Spleen (tissue), 11 donors: ENCODE data around the gene GRIP1. TPM values are rescaled to one million over a fixed set of nuclear protein-coding genes. Genes with fewer than 3 reads are reported as not detected.

ENCODE experiments used
- DNase-seq: peaks from one replicate; pipeline ENCODE4 v3.0.0-alpha.2; 2020
- H3K27ac ChIP-seq, 8 donors: fragments of 200-600 bp; sonication (generic) in 7 of 8; 1 replicate in 4 of 8; 2 replicates in 4 of 8; pipeline versions ENCODE4 v1.5.0 to v1.8.0; 2016 to 2021; ENCODE audit warnings: inconsistent platforms in 4 of 8, mild to moderate bottlenecking in 4 of 8, moderate library complexity in 1 of 8
- H3K27me3 ChIP-seq, 7 donors: fragments of 200-600 bp; sonication (generic) in 6 of 7; replicated peaks in 1 of 7; 1 replicate in 4 of 7; 2 replicates in 3 of 7; pipeline versions ENCODE4 v1.5.0 to v1.8.0; 2016 to 2021; ENCODE audit warnings: inconsistent platforms in 3 of 7, mild to moderate bottlenecking in 1 of 7
- H3K36me3 ChIP-seq, 6 donors: fragments of 200-600 bp; sonication (generic) in 5 of 6; 1 replicate in 4 of 6; 2 replicates in 2 of 6; pipeline versions ENCODE4 v1.5.0 to v1.8.0; 2016 to 2021; ENCODE audit warnings: inconsistent platforms in 2 of 6
- H3K4me1 ChIP-seq, 6 donors: fragments of 200-600 bp; sonication (generic) in 5 of 6; 1 replicate in 3 of 6; 2 replicates in 3 of 6; pipeline versions ENCODE4 v1.5.0 to v1.8.0; 2016 to 2021; ENCODE audit warnings: inconsistent platforms in 3 of 6
- H3K4me3 ChIP-seq, 8 donors: fragments of 200-600 bp; sonication (generic) in 7 of 8; 1 replicate in 4 of 8; 2 replicates in 4 of 8; pipeline versions ENCODE4 v1.5.0 to v1.8.0; 2016 to 2021; ENCODE audit warnings: inconsistent platforms in 4 of 8, mild to moderate bottlenecking in 4 of 8, moderate library complexity in 2 of 8
- H3K9me3 ChIP-seq, 8 donors: fragments of 200-600 bp; sonication (generic) in 7 of 8; 1 replicate in 4 of 8; 2 replicates in 4 of 8; pipeline versions ENCODE4 v1.5.0 to v1.8.0; 2016 to 2021; ENCODE audit warnings: inconsistent platforms in 4 of 8
- CTCF ChIP-seq, 11 experiments: fragments of 200-600 bp in 7 of 11; fragments of 450-650 bp in 4 of 11; sonication (generic) in 4 of 11; IDR thresholded peaks in 8 of 11; conservative IDR thresholded peaks in 3 of 11; 1 replicate in 7 of 11; 2 replicates in 4 of 11; pipeline versions ENCODE4 v1.4.0 to v1.8.0; 2016 to 2021; ENCODE audit warnings: antibody characterized with exemption in 11 of 11, inconsistent platforms in 4 of 11, mild to moderate bottlenecking in 1 of 11
- POLR2A ChIP-seq, 3 donors: fragments of 450-650 bp; IDR thresholded peaks; one replicate each; pipeline ENCODE4 v1.5.1; 2017; ENCODE audit warnings: antibody characterized with exemption in 3 of 3, mild to moderate bottlenecking in 1 of 3
- POLR2AphosphoS5 ChIP-seq, 3 donors: sonication (generic); formaldehyde crosslinking; IDR thresholded peaks; one replicate each; pipeline ENCODE4 v1.5.1; 2017; ENCODE audit warnings: antibody characterized with exemption in 3 of 3
- WGBS, 5 donors: extraction: QIAGEN DNeasy Blood & Tissue Kit in 3 of 5; methylation state at CpG; one replicate each; pipeline versions ENCODE4 v1.1.5 to v1.1.7; 2013 to 2018; 5-methylcytosine and 5-hydroxymethylcytosine counted together
- intact Hi-C: fragments of 100-400 bp; cut with DNase I; formaldehyde crosslinking; loops from one replicate; pipeline ENCODE4 v1.15.0; 2023; ENCODE audit warnings: low total_unique reads
- polyA plus RNA-seq, 3 donors: library from polyadenylated mRNA; stranded (reverse); fragments of 200-250 nt; gene quantifications; one replicate each; pipeline ENCODE4 v1.2.1, GENCODE V29; 2013
- total RNA-seq, 7 donors: library from RNA; depleted of rRNA in 3 of 7; stranded (reverse); fragments of >200 nt in 3 of 7; fragmentation: NEBNext Ultra II Directional in 4 of 7; extraction: Animal tissue kit (Norgen Biotek cat#: 25700) in 4 of 7; gene quantifications; one replicate each; pipeline versions ENCODE4 v1.1.0 to v1.2.1, GENCODE V29; 2016 to 2021
- donor health status: healthy with polysubstance abuse.
- donor health status: DM: no; HTN: no; CAD: no; lungs with moderate emphysema.
- donor health status: DM: no; HTN: no; CAD: no.
- donor health status: Bipolar disorder and iron deficiency.
- donor health status: healthy.
- donor health status: DM: no; HTN: no; CAD: no.
- donor health status: DM: yes; HTN: yes; CAD: no.

Gene GRIP1
- total and polyA plus RNA-seq, 10 donors = 0.35 to 15.2 (median 4.8) TPM

DNA sequence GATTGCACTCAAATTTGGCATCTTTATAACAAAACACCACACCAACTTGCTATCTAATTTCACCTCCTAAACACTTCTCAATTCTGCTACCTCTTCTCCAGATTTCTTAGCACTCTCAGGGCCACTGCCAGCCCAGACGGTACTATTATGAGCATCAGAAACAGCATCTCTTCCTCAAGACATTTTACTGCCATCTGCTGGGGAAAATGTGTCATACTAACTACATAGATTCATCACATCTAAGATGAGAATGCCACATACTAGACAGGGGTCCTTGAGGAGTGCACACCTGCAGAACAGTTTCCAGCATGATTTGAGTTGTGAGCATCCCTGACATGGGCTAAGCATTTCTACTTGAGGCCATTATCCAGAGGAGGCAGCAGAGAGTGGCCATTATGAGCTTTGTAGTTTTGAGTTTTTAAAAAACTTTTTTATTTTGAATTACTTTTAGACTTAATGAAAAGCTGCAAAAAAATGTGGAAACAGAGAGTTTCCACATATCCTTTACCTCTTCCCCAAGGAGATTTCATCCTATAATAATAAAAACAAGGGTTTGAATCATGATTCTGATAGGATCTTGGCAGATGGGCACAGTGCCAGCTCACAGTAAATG is 15.1 kb upstream of the GRIP1 start:
- Histone ChIP-seq H3K27me3 (peaks cover 0 to 2% (median 0%) of the 10 kb centered on the region in 7 donors), H3K4me1 (peaks cover 0 to 29% (median 11%) of the 10 kb centered on the region in 6 donors), H3K4me3 (no peak overlapping the region), H3K27ac (no peak overlapping the region), H3K36me3 (no peaks in the 10 kb centered on the region), H3K9me3 (no peaks in the 10 kb centered on the region)
- DNase-seq = no peak
- intact Hi-C loops = loop anchor here (10.0 kb wide), 2 partner anchors 171 to 419 kb away; no protein-coding TSS in a partner anchor
- TF ChIP-seq POLR2A (IDR thresholded peaks at IDR 0.05) (no peak), CTCF (IDR thresholded peaks at IDR 0.05 in 8 of 11, conservative IDR thresholded peaks at IDR 0.05 in 3 of 11) (peak in 10 of 11 experiments; percentile 12 to 67 (median 56)), POLR2AphosphoS5 (IDR thresholded peaks at IDR 0.05) (no peak)
- 0 to 3% (median 3%) methylated on average over 1 of the region's 1 CpG for WGBS, 5 donors

DNA sequence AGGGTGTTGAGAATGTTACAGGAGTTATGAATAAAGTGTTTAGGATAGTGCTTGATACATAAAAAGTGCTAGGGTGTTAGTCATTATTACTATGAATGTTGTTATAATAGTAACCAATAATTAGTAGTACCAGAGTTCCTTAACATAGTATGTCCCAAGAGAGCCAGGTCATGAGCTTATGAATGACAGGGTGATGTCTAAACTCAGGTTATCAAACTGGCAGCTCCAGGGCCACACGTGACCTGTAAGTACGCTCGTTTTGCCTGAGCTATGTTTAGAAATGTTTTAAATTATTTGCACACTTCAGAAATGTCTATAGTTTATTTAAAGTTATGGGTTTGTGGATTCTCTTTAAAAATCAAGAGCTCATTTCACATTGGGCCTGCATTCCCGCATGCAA is 14.1 kb upstream of the GRIP1 start:
- Histone ChIP-seq H3K4me3 (no peak overlapping the region), H3K27me3 (peaks cover 0 to 2% (median 0%) of the 10 kb centered on the region in 7 donors), H3K36me3 (no peaks in the 10 kb centered on the region), H3K9me3 (no peaks in the 10 kb centered on the region), H3K4me1 (peaks cover 0 to 29% (median 11%) of the 10 kb centered on the region in 6 donors), H3K27ac (no peak overlapping the region)
- TF ChIP-seq CTCF (IDR thresholded peaks at IDR 0.05 in 8 of 11, conservative IDR thresholded peaks at IDR 0.05 in 3 of 11) = no peak
- TF ChIP-seq POLR2AphosphoS5 (IDR thresholded peaks at IDR 0.05) = no peak
- no peak for TF ChIP-seq POLR2A (IDR thresholded peaks at IDR 0.05)
- intact Hi-C loops = loop anchor here (10.0 kb wide), 2 partner anchors 172 to 418 kb away; no protein-coding TSS in a partner anchor
- DNase-seq = no peak
- WGBS, 5 donors = 69 to 85% (median 81%) methylated on average over 4 of the region's 4 CpGs

- Histone ChIP-seq H3K9me3 (no peaks in the 10 kb centered on the region), H3K4me1 (peaks cover 0 to 29% (median 11%) of the 10 kb centered on the region in 6 donors), H3K27me3 (peaks cover 0 to 2% (median 0%) of the 10 kb centered on the region in 7 donors), H3K36me3 (no peaks in the 10 kb centered on the region), H3K4me3 (no peak overlapping the region), H3K27ac (no peak overlapping the region)
- intact Hi-C loops = loop anchor here (10.0 kb wide), 2 partner anchors 173 to 417 kb away; no protein-coding TSS in a partner anchor
- DNase-seq = no peak
- TF ChIP-seq CTCF (IDR thresholded peaks at IDR 0.05 in 8 of 11, conservative IDR thresholded peaks at IDR 0.05 in 3 of 11) (no peak), POLR2A (IDR thresholded peaks at IDR 0.05) (no peak), POLR2AphosphoS5 (IDR thresholded peaks at IDR 0.05) (no peak)
- WGBS, 5 donors = 6 to 29% (median 11%) methylated on average over 1 of the region's 1 CpG
Measured at GRCh38 chr12:66692170-66692569, 13.3 kb upstream of the GRIP1 start.

DNA sequence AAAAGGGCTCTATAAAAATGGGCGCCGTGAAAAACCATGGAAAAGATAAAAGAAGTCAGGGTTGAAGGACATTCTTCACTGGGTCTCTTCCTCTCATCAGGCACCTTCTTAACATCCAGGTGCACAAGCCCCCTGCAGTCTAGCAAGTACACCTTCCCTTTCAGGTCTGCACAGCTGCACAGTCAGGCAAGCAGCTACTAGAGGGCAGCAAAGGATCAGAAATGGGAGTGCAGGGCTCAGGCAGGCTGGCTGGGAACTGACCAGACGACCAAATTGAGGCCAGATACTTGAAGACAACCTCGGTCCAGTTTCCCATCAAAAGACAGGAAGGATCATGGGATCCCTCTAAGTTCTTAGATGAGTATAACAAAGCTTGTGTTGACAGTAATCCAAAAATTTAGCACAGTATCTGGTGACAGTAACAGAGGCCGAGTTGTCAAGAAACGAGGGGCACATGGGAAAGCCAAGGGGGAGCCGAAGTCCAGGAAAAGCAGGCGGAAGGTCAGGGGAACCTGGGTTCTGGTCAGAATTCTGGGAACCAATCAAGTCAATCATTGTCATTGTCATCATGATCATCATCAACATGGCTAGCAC is 10.1 kb upstream of the GRIP1 start:
- Histone ChIP-seq H3K27ac (no peak overlapping the region), H3K27me3 (no peaks in the 10 kb centered on the region), H3K36me3 (no peaks in the 10 kb centered on the region), H3K4me3 (no peak overlapping the region), H3K9me3 (no peaks in the 10 kb centered on the region), H3K4me1 (peaks cover 0 to 26% (median 11%) of the 10 kb centered on the region in 6 donors)
- 56 to 67% (median 63%) methylated on average over 8 of the region's 8 CpGs for WGBS, 5 donors
- TF ChIP-seq CTCF (IDR thresholded peaks at IDR 0.05 in 8 of 11, conservative IDR thresholded peaks at IDR 0.05 in 3 of 11) (peak in 9 of 11 experiments; percentile 40 to 66 (median 53)), POLR2A (IDR thresholded peaks at IDR 0.05) (no peak), POLR2AphosphoS5 (IDR thresholded peaks at IDR 0.05) (no peak)
- intact Hi-C loops = no loop called here
- DNase-seq = no peak
